Cortex of kidney (tissue), 1 donor: ENCODE measurements around the gene GCAT.

Experiments
- DNase-seq: peaks from one replicate; lab custom pipeline; 2025; lab: John Stamatoyannopoulos, UW

The GCAT gene

GRCh38 chr22:37809672-37810333 lies 2.1 kb downstream of the GCAT start:
- DNase-seq: no peak

GRCh38 chr22:37811867-37812266 lies 4.1 kb downstream of the GCAT start:
- DNase-seq: no peak

- DNase-seq: no peak
These were observed 5.3 kb downstream of the GCAT start for GRCh38 chr22:37812869-37813678.

- DNase-seq: no peak
These were observed 7.9 kb downstream of the GCAT start for GRCh38 chr22:37815593-37815992.

GRCh38 chr22:37816543-37817180 lies 8.9 kb downstream of the GCAT start:
- no peak for DNase-seq

GRCh38 chr22:37817705-37818408 lies 10.1 kb downstream of the GCAT start:
- no peak for DNase-seq

GRCh38 chr22:37818409-37819104 lies 10.8 kb downstream of the GCAT start:
- DNase-seq: no peak

GRCh38 chr22:37819105-37819433 lies 11.3 kb downstream of the GCAT start:
- DNase-seq: no peak

GRCh38 chr22:37820350-37820749 lies 12.6 kb downstream of the GCAT start:
- DNase-seq: no peak

GRCh38 chr22:37822079-37822833 lies 14.5 kb downstream of the GCAT start:
- no peak for DNase-seq

GRCh38 chr22:37823134-37823985 lies 15.6 kb downstream of the GCAT start, which contains the start of gene GALR3:
TSS of gene GALR3 (plus strand) at chr22:37823382. CDS start at chr22:37823407, 25 bp downstream.
- DNase-seq: no peak

GRCh38 chr22:37824674-37825641 lies 17.2 kb downstream of the GCAT start:
- DNase-seq: no peak

- no peak for DNase-seq
These were observed 19.3 kb downstream of the GCAT start for GRCh38 chr22:37827056-37827455.

- DNase-seq: no peak
These were observed 22.5 kb downstream of the GCAT start for GRCh38 chr22:37830093-37830842.

GRCh38 chr22:37831472-37831871 lies 23.7 kb downstream of the GCAT start:
- DNase-seq: no peak

GRCh38 chr22:37832022-37832857 lies 24.5 kb downstream of the GCAT start:
- no peak for DNase-seq
